ENCODE results near the gene FAM227B.

- no peak for TF ChIP-seq CTCF (conservative IDR thresholded peaks at IDR 0.05 in 1 of 2, IDR thresholded peaks at IDR 0.05 in 1 of 2; ENCODE audit: low read depth in 1 of 2, low read length in 2 of 2)
- TF ChIP-seq EZH2 (IDR thresholded peaks at IDR 0.05; ENCODE audit: low read length, missing control alignments), result no peak
Observed at GRCh38 chr15:49458145-49458544, 162.5 kb downstream of the FAM227B start.
